Measurements from ENCODE around the gene ST6GALNAC2. TPM values are rescaled to one million over a fixed set of nuclear protein-coding genes. Genes with fewer than 3 reads are reported as not detected.
A peak's percentile ranks its signal among the peaks of the same experiment; 100 is the strongest.

The ST6GALNAC2 gene
- 0.65 and 1.4 TPM in 2 replicates for total RNA-seq (2014; rRNA removed; shearing (Covaris generic))
- 0.96 and 1.0 TPM in 2 replicates for polyA plus RNA-seq (2016; fragmentation: Nextera tagmentation; extraction: Ambion mirVana)

GRCh38 chr17:76585649-76586593 lies at the start of gene ST6GALNAC2:
TSS of gene ST6GALNAC2 (minus strand) at chr17:76585860. CDS start at chr17:76585808, 52 bp downstream.
- Histone ChIP-seq H3F3A (ENCODE audit: insufficient read depth) (peaks cover 4% of the 10 kb centered on the region; the same call in 1 of the 2 replicates), H3K79me2 (ENCODE audit: insufficient read depth) (no peaks in the 10 kb centered on the region), H3K27ac (no peak within 1 kb of the TSS), H3K4me2 (ENCODE audit: unreplicated experiment) (peak within 1 kb of the TSS; percentile 84), H3K9me3 (ENCODE audit: low read depth) (no peaks in the 10 kb centered on the region), H3K9ac (peak within 1 kb of the TSS; percentile 39), H3K4me3 (peak within 1 kb of the TSS; percentile 66), H3K36me3 (ENCODE audit: low read depth) (no peaks in the 10 kb centered on the region), H3K27me3 (replicated peaks; ENCODE audit: insufficient read depth) (peaks cover 17% of the 10 kb centered on the region), H4K20me1 (ENCODE audit: insufficient read depth) (no peaks in the 10 kb centered on the region), H3K9me2 (ENCODE audit: insufficient read depth) (no peaks in the 10 kb centered on the region), H2AFZ (peak within 1 kb of the TSS; percentile 87), H3K4me1 (ENCODE audit: insufficient read depth) (no peaks in the 10 kb centered on the region)
- TF ChIP-seq EZH2phosphoT487 (IDR thresholded peaks at IDR 0.05; ENCODE audit: insufficient read depth, low read depth) (no peak), EZH2 (IDR thresholded peaks at IDR 0.05; ENCODE audit: insufficient read depth, poor library complexity, severe bottlenecking) (no peak)
- peak; percentile 69 for DNase-seq
- 1% methylated on average over 32 to 67 of the region's 84 CpGs for WGBS, 2 experiments (ENCODE audit: low coverage in 1 of 2, low lambda C conversion rate in 2 of 2, missing lambda C conversion rate in 2 of 2)
- in situ Hi-C loops (cut with MboI): loop anchor here (25.0 kb wide), 1 partner anchor 99 kb away; no protein-coding TSS in a partner anchor

- Histone ChIP-seq H3K4me1 (ENCODE audit: insufficient read depth) (peaks cover 17% of the 10 kb centered on the region), H4K20me1 (ENCODE audit: insufficient read depth) (no peaks in the 10 kb centered on the region), H3F3A (ENCODE audit: insufficient read depth) (peaks cover 13% of the 10 kb centered on the region), H2AFZ (no peak overlapping the region), H3K9ac (0 out of 2 replicates have a peak overlapping the region, but pooled peaks have one; percentile 4), H3K9me3 (ENCODE audit: low read depth) (no peaks in the 10 kb centered on the region), H3K27me3 (replicated peaks; ENCODE audit: insufficient read depth) (no peaks in the 10 kb centered on the region), H3K27ac (peak overlapping the region; percentile 63), H3K4me2 (ENCODE audit: unreplicated experiment) (peak overlapping the region; percentile 55), H3K36me3 (ENCODE audit: low read depth) (no peaks in the 10 kb centered on the region), H3K79me2 (ENCODE audit: insufficient read depth) (no peaks in the 10 kb centered on the region), H3K9me2 (ENCODE audit: insufficient read depth) (no peaks in the 10 kb centered on the region), H3K4me3 (peak overlapping the region; percentile 3; the same call in 1 of the 2 replicates)
- WGBS, 2 experiments (ENCODE audit: low coverage in 1 of 2, low lambda C conversion rate in 2 of 2, missing lambda C conversion rate in 2 of 2): 63 to 64% methylated on average over 5 of the region's 5 CpGs
- in situ Hi-C loops (cut with MboI): no loop called here
- DNase-seq: peak; percentile 63
- TF ChIP-seq EZH2 (IDR thresholded peaks at IDR 0.05; ENCODE audit: insufficient read depth, poor library complexity, severe bottlenecking) (no peak), EZH2phosphoT487 (IDR thresholded peaks at IDR 0.05; ENCODE audit: insufficient read depth, low read depth) (no peak)
These were observed 49.4 kb upstream of the ST6GALNAC2 start for GRCh38 chr17:76635039-76635438.

GRCh38 chr17:76633628-76634328 lies 48.1 kb upstream of the ST6GALNAC2 start:
- Histone ChIP-seq H3K9me2 (ENCODE audit: insufficient read depth) (no peaks in the 10 kb centered on the region), H3K9ac (no peak overlapping the region), H3K4me1 (ENCODE audit: insufficient read depth) (peaks cover 17% of the 10 kb centered on the region), H3K9me3 (ENCODE audit: low read depth) (no peaks in the 10 kb centered on the region), H3K4me3 (no peak overlapping the region), H3K36me3 (ENCODE audit: low read depth) (no peaks in the 10 kb centered on the region), H3K4me2 (ENCODE audit: unreplicated experiment) (no peak overlapping the region), H3K27ac (no peak overlapping the region), H3K27me3 (replicated peaks; ENCODE audit: insufficient read depth) (no peaks in the 10 kb centered on the region), H3F3A (ENCODE audit: insufficient read depth) (peaks cover 13% of the 10 kb centered on the region), H2AFZ (no peak overlapping the region), H4K20me1 (ENCODE audit: insufficient read depth) (no peaks in the 10 kb centered on the region), H3K79me2 (ENCODE audit: insufficient read depth) (no peaks in the 10 kb centered on the region)
- no peak for DNase-seq
- 83% methylated on average over 14 of the region's 14 CpGs for WGBS, 2 experiments (ENCODE audit: low coverage in 1 of 2, low lambda C conversion rate in 2 of 2, missing lambda C conversion rate in 2 of 2)
- in situ Hi-C loops (cut with MboI): no loop called here
- TF ChIP-seq EZH2phosphoT487 (IDR thresholded peaks at IDR 0.05; ENCODE audit: insufficient read depth, low read depth) (no peak), EZH2 (IDR thresholded peaks at IDR 0.05; ENCODE audit: insufficient read depth, poor library complexity, severe bottlenecking) (no peak)
